Mesothelial cell of epicardium (in vitro differentiated cells): ENCODE results near the gene SCN2B. TPM values are rescaled to one million over a fixed set of nuclear protein-coding genes. Genes with fewer than 3 reads are reported as not detected.

ENCODE experiments used
- DNase-seq, 2 experiments: peaks; one replicate each; pipeline ENCODE4 v3.0.0; 2021; ENCODE audit warnings: low spot score in 2 of 2; ENCODE audit not compliant: unreplicated experiment in 2 of 2
- H3K27ac Mint-ChIP-seq: 2 replicates; pipeline ENCODE4 v1.8.0; 2021; ENCODE audit warnings: mixed read lengths
- H3K27me3 Mint-ChIP-seq: 2 replicates; pipeline ENCODE4 v1.8.0; 2021; ENCODE audit warnings: low read depth, mixed read lengths
- H3K36me3 Mint-ChIP-seq: 2 replicates; pipeline ENCODE4 v1.8.0; 2021; ENCODE audit warnings: mixed read lengths
- H3K4me1 Mint-ChIP-seq: 2 replicates; pipeline ENCODE4 v1.8.0; 2021; ENCODE audit warnings: mixed read lengths
- H3K4me3 Mint-ChIP-seq: 2 replicates; pipeline ENCODE4 v1.8.0; 2021; ENCODE audit warnings: mild to moderate bottlenecking, moderate library complexity, mixed read lengths
- H3K9me3 Mint-ChIP-seq: 2 replicates; pipeline ENCODE4 v1.8.0; 2021; ENCODE audit warnings: mixed read lengths
- total RNA-seq: library from RNA; stranded (reverse); gene quantifications from 3 replicates; pipeline ENCODE4 v1.2.1, GENCODE V29; 2021
- TF ChIP-seq, protein P1 (sequence below): fragments of 200-600 bp; sonication (generic); IDR thresholded peaks from one replicate; pipeline ENCODE4 v1.5.0; 2021; ENCODE audit warnings: antibody characterized with exemption; ENCODE audit not compliant: unreplicated experiment

Gene SCN2B
- total RNA-seq, 1 donor from 2014 or later = 2.3 TPM

DNA sequence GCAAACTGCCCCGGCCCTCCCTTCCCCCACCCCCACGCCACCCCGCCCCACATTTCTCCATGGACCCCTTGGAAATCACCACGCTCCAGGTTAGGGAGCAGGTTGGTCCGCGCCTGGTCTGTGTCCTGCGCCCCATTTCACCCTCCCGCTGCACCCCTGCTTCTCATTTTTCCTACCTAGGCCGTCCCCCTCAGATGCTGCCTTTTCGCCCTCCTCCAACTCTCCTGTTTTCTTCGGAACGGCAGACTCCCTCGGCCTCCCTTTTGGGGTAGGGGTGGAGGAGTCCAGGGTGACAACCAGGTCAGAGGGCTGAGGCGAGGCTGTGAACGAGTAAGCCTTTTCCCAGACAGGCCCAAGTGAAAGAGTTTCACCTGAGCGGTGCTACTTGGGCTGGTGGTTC is 22.9 kb downstream of the SCN2B start:
- DNase-seq = no peak
- Mint-ChIP-seq H3K4me3 (peak overlapping the region; percentile 66), H3K36me3 (no peaks in the 10 kb centered on the region), H3K4me1 (peaks cover 19% of the 10 kb centered on the region), H3K27me3 (peaks cover 98% of the 10 kb centered on the region), H3K27ac (no peak overlapping the region), H3K9me3 (no peaks in the 10 kb centered on the region)
- TF ChIP-seq, protein P1, sequence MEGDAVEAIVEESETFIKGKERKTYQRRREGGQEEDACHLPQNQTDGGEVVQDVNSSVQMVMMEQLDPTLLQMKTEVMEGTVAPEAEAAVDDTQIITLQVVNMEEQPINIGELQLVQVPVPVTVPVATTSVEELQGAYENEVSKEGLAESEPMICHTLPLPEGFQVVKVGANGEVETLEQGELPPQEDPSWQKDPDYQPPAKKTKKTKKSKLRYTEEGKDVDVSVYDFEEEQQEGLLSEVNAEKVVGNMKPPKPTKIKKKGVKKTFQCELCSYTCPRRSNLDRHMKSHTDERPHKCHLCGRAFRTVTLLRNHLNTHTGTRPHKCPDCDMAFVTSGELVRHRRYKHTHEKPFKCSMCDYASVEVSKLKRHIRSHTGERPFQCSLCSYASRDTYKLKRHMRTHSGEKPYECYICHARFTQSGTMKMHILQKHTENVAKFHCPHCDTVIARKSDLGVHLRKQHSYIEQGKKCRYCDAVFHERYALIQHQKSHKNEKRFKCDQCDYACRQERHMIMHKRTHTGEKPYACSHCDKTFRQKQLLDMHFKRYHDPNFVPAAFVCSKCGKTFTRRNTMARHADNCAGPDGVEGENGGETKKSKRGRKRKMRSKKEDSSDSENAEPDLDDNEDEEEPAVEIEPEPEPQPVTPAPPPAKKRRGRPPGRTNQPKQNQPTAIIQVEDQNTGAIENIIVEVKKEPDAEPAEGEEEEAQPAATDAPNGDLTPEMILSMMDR = no peak

DNA sequence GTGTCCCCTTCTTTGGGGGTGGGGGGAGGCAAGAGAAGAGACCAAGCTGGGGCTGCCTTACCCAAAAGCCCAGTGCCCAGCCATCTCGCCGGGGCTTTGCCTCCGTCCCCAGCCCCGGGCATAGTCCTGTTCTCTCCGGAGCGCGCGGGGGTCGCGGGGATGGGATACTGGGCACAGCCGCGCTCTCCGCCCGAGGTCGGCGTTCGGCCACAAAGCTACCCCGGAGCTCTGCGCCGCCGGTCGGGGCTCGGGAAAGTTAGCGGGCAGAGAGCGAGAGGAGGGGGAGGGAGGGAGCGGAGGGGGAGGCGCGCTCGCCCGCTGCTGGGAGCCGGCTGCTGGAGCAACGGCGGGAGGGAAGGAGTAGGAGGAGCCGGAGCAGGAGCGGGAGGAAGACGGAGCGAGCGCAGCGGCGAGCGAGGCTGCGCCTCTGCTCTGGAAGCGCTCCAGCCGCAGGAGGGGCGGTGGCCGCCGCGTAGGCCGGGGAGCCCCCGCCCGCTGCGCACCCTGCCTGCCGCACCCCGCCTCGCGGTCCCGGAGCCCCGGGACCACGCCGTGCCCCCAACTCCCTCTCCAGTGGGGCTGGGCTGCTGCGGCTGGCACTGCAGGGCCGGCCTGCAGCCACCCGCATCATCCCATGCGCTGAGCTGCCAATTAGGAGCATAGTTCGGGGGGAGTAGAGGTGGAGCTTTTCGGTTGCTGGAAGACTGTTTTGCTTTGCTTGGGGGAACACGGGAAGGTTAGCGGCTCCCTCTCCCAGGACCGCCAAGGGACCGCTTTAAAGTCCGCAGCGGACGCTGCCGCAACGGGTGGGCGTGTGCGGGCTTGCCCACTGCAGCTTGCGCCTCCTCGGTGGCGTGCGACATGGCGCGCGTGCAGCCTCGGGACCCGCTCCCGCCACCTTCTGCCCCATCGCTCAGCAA is 23.6 kb downstream of the SCN2B start, which contains the start of gene SCN4B:
TSS of gene SCN4B (minus strand) at position 272 of the 920 bp plus-strand sequence. CDS start at position 122, 150 bp downstream.
- DNase-seq = peak; percentile 60 to 71
- Mint-ChIP-seq H3K4me3 (peak within 1 kb of the TSS; percentile 67), H3K9me3 (no peaks in the 10 kb centered on the region)

DNA sequence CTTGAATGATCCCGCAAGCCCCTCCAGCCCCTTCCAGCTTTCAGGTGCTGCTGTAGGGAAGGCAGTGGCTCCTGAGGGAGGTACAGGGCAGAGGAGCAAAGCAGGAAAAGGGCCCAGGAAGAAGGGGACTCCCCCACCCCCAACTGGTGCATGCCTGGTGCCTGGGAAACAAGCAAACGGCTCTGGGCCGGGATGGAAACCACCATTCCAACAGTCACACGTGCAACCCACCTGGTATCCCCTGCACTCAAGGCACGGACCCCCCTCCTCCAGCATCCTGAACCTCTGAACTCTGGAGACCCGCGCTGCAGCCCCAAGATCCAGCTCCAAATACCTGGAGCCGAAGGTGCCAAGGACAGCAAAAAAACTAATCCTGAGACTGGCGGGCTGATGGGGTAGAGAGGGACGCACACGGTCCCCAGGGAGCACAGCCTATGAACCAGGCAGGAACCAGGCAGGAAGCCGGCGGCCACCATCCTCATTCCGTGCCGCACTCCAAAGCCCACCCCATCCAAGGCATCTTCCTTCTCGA is 24.4 kb downstream of the SCN2B start:
- H3K9me3 Mint-ChIP-seq = no peaks in the 10 kb centered on the region
- TF ChIP-seq, protein P1 = no peak
- peak overlapping the region; percentile 67 for H3K4me3 Mint-ChIP-seq
- no peak for DNase-seq
- no peak overlapping the region for H3K27ac Mint-ChIP-seq
- H3K36me3 Mint-ChIP-seq = no peaks in the 10 kb centered on the region
- H3K27me3 Mint-ChIP-seq = peaks cover 98% of the 10 kb centered on the region
- peaks cover 24% of the 10 kb centered on the region for H3K4me1 Mint-ChIP-seq

More for the DNA sequence above, 23.6 kb downstream of the SCN2B start, which contains the start of gene SCN4B:
- H3K27me3 Mint-ChIP-seq = peaks cover 98% of the 10 kb centered on the region
- peaks cover 19% of the 10 kb centered on the region for H3K4me1 Mint-ChIP-seq
- TF ChIP-seq, protein P1 = no peak
- no peak within 1 kb of the TSS for H3K27ac Mint-ChIP-seq
- no peaks in the 10 kb centered on the region for H3K36me3 Mint-ChIP-seq

DNA sequence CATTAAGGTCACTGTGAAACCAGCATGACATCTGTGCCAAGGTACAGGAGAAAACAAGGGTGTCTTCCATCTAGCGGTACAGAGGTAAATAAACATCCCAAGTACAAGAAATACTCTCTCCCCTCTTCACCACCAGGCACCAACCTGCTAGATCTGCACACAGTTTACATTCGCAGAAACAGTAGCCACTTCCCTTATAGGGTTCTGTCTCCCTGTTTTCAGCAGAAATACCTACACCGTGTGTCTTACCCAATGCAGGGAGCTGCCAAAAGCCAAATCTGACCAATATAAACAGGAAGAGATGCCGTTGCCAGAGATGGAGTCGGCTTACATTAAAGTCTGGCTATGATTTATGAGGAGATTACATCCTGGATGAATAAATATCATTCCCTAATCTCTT is 25.0 kb downstream of the SCN2B start:
- Mint-ChIP-seq H3K27ac (no peak overlapping the region), H3K36me3 (no peaks in the 10 kb centered on the region), H3K9me3 (no peaks in the 10 kb centered on the region), H3K4me3 (no peak overlapping the region), H3K27me3 (peaks cover 98% of the 10 kb centered on the region), H3K4me1 (peaks cover 17% of the 10 kb centered on the region)
- no peak for DNase-seq
- TF ChIP-seq, protein P1 = no peak

DNA sequence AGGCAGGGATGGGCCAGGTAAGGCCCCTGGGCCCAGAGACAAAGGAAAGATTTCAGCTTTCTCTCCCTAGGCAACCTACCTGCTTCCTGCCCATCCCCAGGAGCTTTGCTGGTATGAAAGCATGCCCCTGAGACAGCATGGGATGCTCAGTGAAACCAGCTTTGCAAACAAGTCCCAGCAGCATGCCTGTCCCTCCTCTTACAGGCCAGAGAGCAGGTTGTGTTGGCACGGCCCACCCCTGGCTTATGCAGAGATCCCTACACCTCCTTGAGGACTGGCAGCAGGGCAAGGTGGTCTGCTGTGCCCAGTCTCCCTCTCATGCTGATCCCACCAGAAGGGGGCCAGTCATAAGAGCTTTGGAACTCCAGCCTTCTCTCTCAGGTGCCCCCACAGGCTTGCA is 26.9 kb downstream of the SCN2B start:
- Mint-ChIP-seq H3K9me3 (no peaks in the 10 kb centered on the region), H3K4me1 (peaks cover 17% of the 10 kb centered on the region), H3K36me3 (no peaks in the 10 kb centered on the region), H3K27ac (no peak overlapping the region), H3K27me3 (peaks cover 94% of the 10 kb centered on the region), H3K4me3 (no peak overlapping the region)
- TF ChIP-seq, protein P1 = no peak
- no peak for DNase-seq
